ENCODE data around the gene TXLNG.

TXLNG gene

DNA sequence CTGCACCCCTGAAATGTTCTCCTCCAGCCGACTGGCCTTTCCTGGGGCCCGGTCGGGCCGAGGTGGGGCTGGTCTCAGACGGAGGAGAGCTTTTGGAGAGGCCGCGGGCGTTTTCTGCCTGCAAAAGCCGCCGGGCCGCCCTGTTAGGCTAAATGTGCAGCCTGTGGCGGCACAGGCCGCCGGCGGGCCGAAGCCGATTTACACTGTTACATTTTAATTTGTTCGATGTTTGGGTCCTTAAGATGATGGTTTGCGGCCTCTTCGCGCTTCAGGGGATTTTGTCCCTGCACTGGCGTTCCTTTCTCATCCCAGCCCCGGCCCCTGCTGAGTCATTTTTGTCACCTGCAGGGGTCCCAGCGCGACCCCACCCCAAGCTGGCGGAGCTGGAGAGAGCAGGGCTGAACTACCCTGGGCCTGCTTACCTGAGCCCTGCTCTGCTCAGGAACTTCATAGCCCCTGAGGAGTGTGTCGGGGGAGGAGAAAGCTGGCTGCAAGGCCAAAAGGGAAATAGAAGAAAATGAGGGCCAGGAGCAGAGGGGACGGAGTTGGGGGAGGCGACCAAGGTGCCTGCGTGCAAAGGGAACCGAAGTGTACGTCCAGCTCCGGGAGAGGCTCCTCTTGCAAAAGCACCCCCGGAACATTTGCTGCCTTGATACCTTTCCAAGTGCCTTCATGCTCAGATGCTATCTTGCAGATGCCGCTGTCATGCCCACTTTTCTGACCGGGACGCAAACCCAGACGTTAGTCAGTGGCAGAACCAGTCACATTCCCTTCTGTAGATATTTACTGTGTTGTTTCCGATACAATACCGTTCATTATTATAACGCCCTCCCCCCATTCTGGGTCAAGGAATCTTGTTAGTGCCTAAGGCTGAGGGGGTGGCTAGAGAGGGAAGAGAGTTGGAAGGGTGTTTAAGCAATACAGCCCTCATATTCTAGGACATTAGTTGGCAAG lies 84.9 kb downstream of the TXLNG start:
- peak; percentile 53 for TF ChIP-seq GATA2 (IDR thresholded peaks at IDR 0.05; ENCODE audit: low read depth, low read length)
- TF ChIP-seq GATA3 (IDR thresholded peaks at IDR 0.05; ENCODE audit: low read depth, low read length) = no peak

DNA sequence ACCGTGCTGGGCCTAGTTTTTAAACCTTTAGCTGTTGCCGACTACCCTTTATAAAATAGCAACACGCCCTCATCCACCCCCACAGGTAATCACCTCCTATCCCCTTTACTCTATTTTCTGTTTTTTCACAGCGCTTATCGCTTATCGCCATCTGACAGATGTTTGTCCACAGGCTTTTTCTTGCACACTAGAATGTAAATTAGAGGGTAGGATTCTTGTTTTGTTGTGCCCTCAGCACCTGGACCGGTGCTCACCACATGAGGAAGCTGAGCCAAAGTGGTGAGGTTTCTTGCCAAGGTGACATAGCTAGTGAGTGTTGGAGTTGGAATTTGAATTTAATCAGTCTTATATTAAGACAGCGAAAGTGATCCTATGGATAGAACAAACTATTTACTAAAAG lies 86.8 kb downstream of the TXLNG start:
- TF ChIP-seq GATA3 (IDR thresholded peaks at IDR 0.05; ENCODE audit: low read depth, low read length) = no peak
- TF ChIP-seq GATA2 (IDR thresholded peaks at IDR 0.05; ENCODE audit: low read depth, low read length) = no peak

DNA sequence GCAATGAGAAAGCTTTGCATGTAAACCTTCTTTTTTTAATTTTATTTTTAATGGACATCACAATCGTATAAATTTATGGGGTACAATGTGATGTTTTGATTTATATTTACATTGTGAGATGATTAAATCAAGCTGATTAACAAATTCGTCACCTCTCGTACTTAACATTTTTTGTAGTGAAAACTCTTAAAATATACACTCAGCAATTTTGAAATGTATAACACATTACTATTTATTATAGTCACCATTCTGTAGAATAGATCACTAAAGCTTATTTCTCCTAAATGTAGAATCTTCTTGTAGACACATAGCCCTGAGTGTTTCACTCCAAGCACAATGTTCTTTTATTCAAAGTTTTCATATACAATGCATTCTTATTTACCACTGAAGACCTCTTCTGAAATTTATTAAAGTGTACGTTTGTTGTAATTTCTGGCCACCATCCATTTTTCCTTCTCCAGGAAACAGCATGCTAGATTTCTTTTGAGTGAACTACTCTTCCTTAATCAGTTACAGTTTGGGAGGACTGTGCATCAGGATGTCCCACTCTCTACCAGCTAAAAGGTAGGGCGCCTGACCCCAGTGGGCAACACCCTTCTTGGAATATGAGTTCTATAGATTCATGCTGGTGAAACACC lies 88.3 kb downstream of the TXLNG start:
- TF ChIP-seq GATA3 (IDR thresholded peaks at IDR 0.05; ENCODE audit: low read depth, low read length) (no peak), GATA2 (IDR thresholded peaks at IDR 0.05; ENCODE audit: low read depth, low read length) (no peak)

DNA sequence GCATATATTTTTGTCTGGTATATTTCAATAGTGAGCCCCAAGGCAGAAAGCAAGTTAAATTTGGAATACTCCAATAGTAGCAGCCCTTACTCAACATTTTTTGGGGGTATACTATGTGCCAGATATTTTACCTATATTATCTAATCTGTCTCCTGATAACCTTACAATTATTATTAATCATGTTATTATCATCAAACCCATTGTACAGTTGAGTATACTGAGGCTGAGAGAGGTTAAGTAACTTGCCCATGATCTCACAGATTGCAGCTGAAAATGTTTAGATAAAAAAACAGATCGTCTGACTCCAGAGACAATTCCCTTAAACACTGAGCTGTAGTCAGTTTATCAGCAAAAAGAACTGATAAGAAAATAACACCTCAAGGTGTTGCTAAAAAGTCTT lies 90.4 kb downstream of the TXLNG start:
- TF ChIP-seq GATA3 (IDR thresholded peaks at IDR 0.05; ENCODE audit: low read depth, low read length) (no peak), GATA2 (IDR thresholded peaks at IDR 0.05; ENCODE audit: low read depth, low read length) (no peak)

DNA sequence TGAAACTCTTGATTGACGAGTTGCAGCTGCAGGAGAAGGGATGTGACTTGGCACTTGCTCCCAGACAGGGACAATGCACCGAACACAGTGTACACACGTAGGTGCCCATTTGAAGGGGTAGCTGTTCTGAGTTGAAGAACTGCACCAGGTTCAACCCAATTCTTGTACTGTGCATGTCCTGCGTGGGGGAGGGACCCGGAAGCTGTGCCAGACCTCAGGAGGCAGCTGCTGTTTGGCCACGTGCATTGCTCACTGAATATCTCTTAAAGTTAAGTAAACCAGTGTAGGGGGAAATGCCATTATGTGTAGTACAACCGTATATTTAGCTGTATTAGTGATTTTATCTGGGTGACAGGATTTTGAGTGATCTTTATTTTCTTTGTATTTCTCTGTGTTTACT lies 95.9 kb downstream of the TXLNG start:
- no peak for TF ChIP-seq GATA3 (IDR thresholded peaks at IDR 0.05; ENCODE audit: low read depth, low read length)
- TF ChIP-seq GATA2 (IDR thresholded peaks at IDR 0.05; ENCODE audit: low read depth, low read length) = no peak

DNA sequence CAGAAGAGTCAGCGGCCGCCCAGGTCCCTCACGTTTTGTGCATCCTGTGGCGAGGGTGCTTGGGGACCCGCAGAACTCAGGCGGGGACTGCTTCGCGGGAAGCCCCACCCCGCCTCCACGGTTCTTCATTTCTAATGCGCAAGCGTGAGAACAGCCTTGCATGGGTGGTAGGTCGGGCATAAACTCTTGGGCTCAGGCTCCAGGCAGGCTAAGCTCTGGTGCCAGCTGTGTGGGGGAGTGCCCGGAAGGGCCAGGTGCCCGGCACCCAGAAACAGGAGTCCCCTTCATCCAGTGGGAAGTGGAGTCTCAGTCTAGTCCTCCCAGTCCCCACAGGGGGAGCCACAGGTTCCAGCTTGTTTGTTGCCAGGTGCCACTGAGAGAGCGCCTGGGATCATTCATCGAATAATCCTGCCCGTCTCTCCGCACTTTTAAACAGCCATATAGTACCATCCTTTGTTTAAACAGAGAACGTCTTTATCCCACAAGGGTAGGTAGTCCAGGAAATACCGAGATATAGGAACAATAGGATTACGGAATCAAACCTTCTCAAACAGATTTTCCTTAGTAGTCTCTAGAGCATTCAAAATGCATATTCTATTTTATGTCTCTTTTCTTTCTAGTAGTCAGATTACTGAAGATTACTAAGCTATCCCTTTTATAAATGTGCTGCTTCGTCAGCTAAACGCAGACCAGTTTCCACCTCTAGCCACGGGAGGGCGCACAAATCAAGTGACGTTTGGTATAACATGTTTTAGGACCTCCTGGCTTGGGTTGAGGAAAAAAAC lies 96.6 kb downstream of the TXLNG start:
- no peak for TF ChIP-seq GATA3 (IDR thresholded peaks at IDR 0.05; ENCODE audit: low read depth, low read length)
- TF ChIP-seq GATA2 (IDR thresholded peaks at IDR 0.05; ENCODE audit: low read depth, low read length) = no peak

DNA sequence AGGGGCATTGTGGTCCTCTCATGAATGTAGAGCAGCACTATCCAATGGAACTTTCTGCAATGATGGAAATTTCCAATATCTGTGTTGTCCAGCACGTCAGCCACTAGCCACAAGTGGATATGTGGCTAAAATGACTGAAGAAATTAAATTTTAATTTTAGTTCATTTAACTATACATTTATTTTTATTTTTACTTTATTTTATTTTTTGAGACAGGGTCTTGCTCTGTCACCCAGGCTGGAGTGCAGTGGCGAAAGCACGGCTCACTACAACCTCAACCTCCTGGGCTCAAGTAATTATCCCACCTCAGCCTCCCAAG lies 97.2 kb downstream of the TXLNG start:
- no peak for TF ChIP-seq GATA3 (IDR thresholded peaks at IDR 0.05; ENCODE audit: low read depth, low read length)
- no peak for TF ChIP-seq GATA2 (IDR thresholded peaks at IDR 0.05; ENCODE audit: low read depth, low read length)

DNA sequence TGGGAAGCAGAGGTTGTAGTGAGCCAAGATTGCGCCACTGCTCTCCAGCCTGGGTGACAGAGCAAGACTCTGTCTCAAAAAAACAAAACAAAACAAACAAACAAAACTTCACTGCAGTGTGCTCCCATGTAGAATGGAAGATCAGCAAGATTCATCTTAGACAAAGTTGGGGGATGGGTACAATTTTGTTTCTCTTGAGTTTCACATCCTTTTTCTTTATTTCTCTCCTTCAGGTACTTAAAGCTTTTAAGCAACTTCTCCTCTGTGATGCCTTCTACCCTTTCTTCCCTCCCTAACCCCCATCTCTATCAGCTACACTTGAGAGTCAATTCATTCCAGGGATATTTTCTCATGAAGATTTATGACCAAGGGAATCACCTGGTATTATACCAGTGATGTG lies 99.4 kb downstream of the TXLNG start:
- no peak for TF ChIP-seq GATA3 (IDR thresholded peaks at IDR 0.05; ENCODE audit: low read depth, low read length)

DNA sequence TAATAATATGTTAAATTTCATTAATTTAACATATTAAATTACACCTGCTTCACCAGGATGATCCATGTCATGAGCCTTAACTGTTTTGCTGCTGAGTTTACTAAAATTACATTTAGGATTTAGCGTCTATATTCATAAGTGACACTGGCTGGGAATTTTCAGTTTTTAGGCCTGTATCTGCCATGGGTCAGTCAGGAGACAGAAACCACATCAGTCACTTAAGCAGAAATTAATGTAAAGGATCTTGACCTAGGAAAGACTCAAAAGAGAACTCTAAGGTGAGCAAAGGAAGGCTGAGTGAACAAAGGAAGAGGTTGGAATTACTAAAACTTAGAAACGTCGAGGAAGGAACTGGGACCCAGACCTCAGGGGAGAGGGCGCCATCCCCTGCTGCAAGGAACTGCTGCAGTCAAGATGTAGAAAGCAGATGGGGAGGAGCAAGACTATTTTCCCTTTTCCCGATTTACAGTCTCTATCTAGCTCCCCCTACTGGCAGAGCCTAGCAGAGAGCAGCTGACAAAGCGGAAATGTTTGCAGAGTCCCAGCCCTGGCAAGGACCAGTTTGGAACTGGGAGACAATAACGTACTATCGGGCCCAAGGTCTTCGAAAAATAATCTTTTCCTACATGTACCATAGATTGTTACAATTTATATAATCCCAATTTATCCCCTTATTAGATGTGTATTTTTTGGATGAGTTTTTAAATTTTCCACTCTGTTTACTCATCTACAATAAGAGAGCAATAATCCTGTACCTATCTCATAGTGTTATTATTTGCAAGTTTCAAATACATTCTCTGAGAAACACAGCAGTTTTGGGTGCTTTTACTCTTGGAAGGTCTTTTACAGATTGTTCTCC lies 106.5 kb downstream of the TXLNG start:
- TF ChIP-seq GATA3 (IDR thresholded peaks at IDR 0.05; ENCODE audit: low read depth, low read length) = no peak
